Kidney (tissue), 14 donors: ENCODE results near the gene EPB41L3. TPM values are rescaled to one million over a fixed set of nuclear protein-coding genes. Genes with fewer than 3 reads are reported as not detected.

Source experiments
- DNase-seq, 5 donors: peaks; one replicate each; pipeline ENCODE4 v3.0.0-alpha.2; 2013 to 2020
- FAIRE-seq: peaks from 2 replicates; lab custom pipeline; 2012; peaks lifted over from hg19 to GRCh38; lab: Jason Lieb, UNC
- H3K27ac ChIP-seq, 2 donors: one replicate each; pipeline ENCODE4 v1.7.0; 2013; ENCODE audit warnings: low read depth in 2 of 2, low read length in 2 of 2, inconsistent platforms in 1 of 2
- H3K27me3 ChIP-seq: one replicate; pipeline ENCODE4 v1.7.1; 2013; ENCODE audit warnings: low read length, inconsistent platforms; ENCODE audit not compliant: control insufficient read depth, insufficient read depth
- H3K36me3 ChIP-seq, 3 donors: one replicate each; pipeline versions ENCODE4 v1.7.0 to v1.7.1; 2013; ENCODE audit warnings: low read length in 3 of 3, control low read depth in 1 of 3, inconsistent platforms in 1 of 3; ENCODE audit not compliant: insufficient read depth in 3 of 3, control insufficient read depth in 2 of 3
- H3K4me1 ChIP-seq, 3 donors: one replicate each; pipeline versions ENCODE4 v1.7.0 to v1.7.1; 2013; ENCODE audit warnings: low read length in 3 of 3, inconsistent platforms in 1 of 3, low read depth in 1 of 3; ENCODE audit not compliant: control insufficient read depth in 2 of 3, insufficient read depth in 2 of 3
- H3K4me3 ChIP-seq, 3 donors: one replicate each; pipeline versions ENCODE4 v1.7.0 to v1.8.1; 2013; ENCODE audit warnings: low read length in 3 of 3, control low read depth in 1 of 3, inconsistent platforms in 1 of 3
- H3K9ac ChIP-seq, 3 donors: one replicate each; pipeline versions ENCODE4 v1.7.0 to v1.7.1; 2013; ENCODE audit warnings: low read length in 3 of 3, control low read depth in 1 of 3, inconsistent platforms in 1 of 3
- H3K9me3 ChIP-seq, 3 donors: one replicate each; pipeline versions ENCODE4 v1.7.0 to v1.7.1; 2013; ENCODE audit warnings: low read length in 3 of 3, control low read depth in 1 of 3, inconsistent platforms in 1 of 3; ENCODE audit not compliant: control insufficient read depth in 2 of 3, insufficient read depth in 1 of 3
- CTCF ChIP-seq: IDR thresholded peaks from 3 replicates; pipeline ENCODE4 v1.5.1; 2012; ENCODE audit warnings: mild to moderate bottlenecking, moderate library complexity, borderline replicate concordance; ENCODE audit not compliant: insufficient read depth; ENCODE audit errors: extremely low read depth
- intact Hi-C: fragments of 100-400 bp; cut with DNase I; formaldehyde crosslinking; loops from one replicate; pipeline ENCODE4 v1.11.1; 2022
- polyA plus RNA-seq: library from polyadenylated mRNA; stranded (reverse); fragments of 350-450 nt; fragmentation: Illumina TruSeq; extraction: RNeasy Lipid Tissue Mini Kit (QIAGEN cat#74804); gene quantifications from one replicate; pipeline ENCODE4 v1.2.3, GENCODE V29; 2014; ENCODE audit warnings: low read depth, low replicate concordance; ENCODE audit not compliant: insufficient read depth
- total RNA-seq: library from RNA; stranded (reverse); fragmentation: NEBNext Ultra II Directional; extraction: Animal tissue kit (Norgen Biotek cat#: 25700); gene quantifications from one replicate; pipeline ENCODE4 v1.2.1, GENCODE V29; 2021
- donor health status: control.
- donor health status: control.
- donor health status: control.
- donor health status: control.
- donor health status: control.
- donor health status: DM: yes; HTN: yes; CAD: no.
- donor health status: Normal renal cell carcinoma (clear cell type).

EPB41L3 gene
- total and polyA plus RNA-seq, 2 donors from 2014 or later, result 35.3 to 44.6 TPM

DNA sequence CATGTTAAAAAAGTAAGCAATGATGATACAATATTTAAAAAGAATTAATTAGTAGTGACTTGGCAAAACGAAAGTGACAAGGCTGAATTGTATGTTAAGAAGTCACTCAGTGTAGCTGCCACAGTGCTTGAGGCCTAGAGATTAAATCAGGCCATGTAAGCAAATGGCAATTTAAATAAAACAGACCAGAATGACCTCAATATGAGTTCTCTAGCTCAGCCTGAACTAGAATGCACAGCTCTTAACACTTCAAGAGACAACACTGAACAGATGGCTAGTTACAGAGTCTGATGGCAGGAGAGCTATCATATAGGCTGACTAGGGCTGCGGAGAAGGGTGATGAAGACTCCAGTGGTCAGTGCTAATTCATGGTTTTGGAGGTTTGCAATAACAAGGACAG, 130.3 kb downstream of the EPB41L3 start:
- intact Hi-C loops, result no loop called here
- H3K27me3 ChIP-seq, result no peaks in the 10 kb centered on the region
- no peaks in the 10 kb centered on the region for H3K9me3 ChIP-seq

GRCh38 chr18:5410582-5410981, 133.2 kb downstream of the EPB41L3 start:
- no peak for TF ChIP-seq CTCF
- H3K9ac ChIP-seq, result no peak overlapping the region
- H3K4me3 ChIP-seq, result no peak overlapping the region
- no peaks in the 10 kb centered on the region for H3K4me1 ChIP-seq
- DNase-seq, result no peak
- peaks cover 0 to 9% (median 3%) of the 10 kb centered on the region in 3 donors for H3K36me3 ChIP-seq
- intact Hi-C loops, result no loop called here
- H3K9me3 ChIP-seq, result no peaks in the 10 kb centered on the region
- H3K27ac ChIP-seq, result no peak overlapping the region
- no peaks in the 10 kb centered on the region for H3K27me3 ChIP-seq
- no peak for FAIRE-seq

More for the DNA sequence above, 130.3 kb downstream of the EPB41L3 start:
- H3K4me1 ChIP-seq, result peaks cover 0 to 6% (median 0%) of the 10 kb centered on the region in 3 donors
- peaks cover 0 to 4% (median 4%) of the 10 kb centered on the region in 3 donors for H3K36me3 ChIP-seq
- TF ChIP-seq CTCF, result no peak
- H3K9ac ChIP-seq, result no peak overlapping the region
- DNase-seq (no peak), FAIRE-seq (no peak)
- H3K27ac ChIP-seq, result no peak overlapping the region
- no peak overlapping the region for H3K4me3 ChIP-seq

DNA sequence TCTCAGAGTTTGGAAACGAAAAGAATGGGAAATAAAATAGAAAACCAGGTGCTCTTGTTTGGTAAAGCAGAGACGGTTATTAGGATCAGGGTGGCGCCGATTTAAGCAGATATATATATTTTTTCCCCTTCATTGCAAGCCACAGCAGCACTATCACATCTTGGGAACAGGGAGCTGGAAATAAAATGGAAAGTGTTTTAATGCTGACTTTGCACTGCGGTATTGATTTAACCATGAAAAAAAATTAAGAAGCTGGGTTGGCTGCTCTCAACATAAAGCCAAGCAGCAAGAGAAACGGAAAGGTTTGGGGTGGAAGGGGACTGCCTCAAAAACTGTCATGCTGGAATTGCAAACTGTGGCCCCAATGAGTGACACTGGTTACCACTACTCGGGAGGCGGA, 145.5 kb downstream of the EPB41L3 start:
- Histone ChIP-seq H3K9me3 (no peaks in the 10 kb centered on the region), H3K36me3 (peaks cover 0 to 20% (median 14%) of the 10 kb centered on the region in 3 donors), H3K27ac (no peak overlapping the region), H3K4me3 (no peak overlapping the region), H3K9ac (no peak overlapping the region), H3K27me3 (no peaks in the 10 kb centered on the region), H3K4me1 (no peaks in the 10 kb centered on the region)
- intact Hi-C loops, result no loop called here
- FAIRE-seq, result no peak
- TF ChIP-seq CTCF, result no peak
- no peak for DNase-seq

DNA sequence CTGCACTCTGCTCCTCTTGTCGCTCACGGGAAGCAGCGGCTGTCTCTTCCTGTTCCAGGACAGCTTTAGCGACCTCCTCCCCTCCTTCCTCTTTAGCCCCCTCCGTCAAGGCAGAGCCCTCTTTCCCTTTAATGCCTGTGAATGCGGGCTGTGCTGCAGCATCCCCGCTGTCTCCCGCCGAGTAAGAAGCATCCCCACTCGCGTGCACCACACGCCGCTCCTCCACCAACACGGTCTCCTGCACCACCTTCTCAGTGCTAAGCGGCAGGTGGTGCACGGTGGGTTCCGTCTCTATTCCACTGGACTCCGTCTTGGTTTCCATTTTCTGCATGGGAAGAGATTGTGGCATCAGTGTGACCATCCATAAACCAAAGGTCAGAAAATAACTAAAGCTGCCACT, 146.7 kb downstream of the EPB41L3 start:
- intact Hi-C loops, result no loop called here
- Histone ChIP-seq H3K9me3 (no peaks in the 10 kb centered on the region), H3K9ac (no peak overlapping the region), H3K27ac (no peak overlapping the region), H3K36me3 (peaks cover 0 to 20% (median 14%) of the 10 kb centered on the region in 3 donors), H3K27me3 (no peaks in the 10 kb centered on the region), H3K4me3 (no peak overlapping the region), H3K4me1 (no peaks in the 10 kb centered on the region)
- DNase-seq (no peak), FAIRE-seq (no peak)
- TF ChIP-seq CTCF, result no peak
